C4-2B (cell line): Measurements from ENCODE around the gene SIRT4.

Experiments used
- ZFX ChIP-seq: fragments of 450-650 bp; IDR thresholded peaks from 2 replicates; pipeline ENCODE4 v1.6.1; 2017
- TF ChIP-seq, protein P1 (sequence below): fragments of 450-650 bp; conservative IDR thresholded peaks from 2 replicates; pipeline ENCODE4 v1.5.1; 2017; ENCODE audit warnings: mild to moderate bottlenecking

DNA sequence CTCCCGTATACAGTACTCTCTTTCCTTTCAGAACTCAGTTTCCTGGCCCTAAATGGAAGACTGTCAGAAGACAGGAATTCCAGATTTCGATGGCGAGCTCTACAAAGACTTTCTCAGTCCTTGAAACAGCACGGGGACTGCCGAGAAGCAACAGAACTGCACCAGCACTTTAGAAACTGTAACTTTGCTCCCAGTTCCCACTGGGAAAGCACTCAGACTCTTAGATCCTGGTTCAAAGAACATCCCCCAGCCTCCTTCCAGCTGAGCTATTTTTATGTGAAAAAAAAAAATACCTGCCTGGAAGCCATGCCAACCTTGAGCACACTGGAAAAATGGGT is 38.4 kb upstream of the SIRT4 start:
- TF ChIP-seq, protein P1, sequence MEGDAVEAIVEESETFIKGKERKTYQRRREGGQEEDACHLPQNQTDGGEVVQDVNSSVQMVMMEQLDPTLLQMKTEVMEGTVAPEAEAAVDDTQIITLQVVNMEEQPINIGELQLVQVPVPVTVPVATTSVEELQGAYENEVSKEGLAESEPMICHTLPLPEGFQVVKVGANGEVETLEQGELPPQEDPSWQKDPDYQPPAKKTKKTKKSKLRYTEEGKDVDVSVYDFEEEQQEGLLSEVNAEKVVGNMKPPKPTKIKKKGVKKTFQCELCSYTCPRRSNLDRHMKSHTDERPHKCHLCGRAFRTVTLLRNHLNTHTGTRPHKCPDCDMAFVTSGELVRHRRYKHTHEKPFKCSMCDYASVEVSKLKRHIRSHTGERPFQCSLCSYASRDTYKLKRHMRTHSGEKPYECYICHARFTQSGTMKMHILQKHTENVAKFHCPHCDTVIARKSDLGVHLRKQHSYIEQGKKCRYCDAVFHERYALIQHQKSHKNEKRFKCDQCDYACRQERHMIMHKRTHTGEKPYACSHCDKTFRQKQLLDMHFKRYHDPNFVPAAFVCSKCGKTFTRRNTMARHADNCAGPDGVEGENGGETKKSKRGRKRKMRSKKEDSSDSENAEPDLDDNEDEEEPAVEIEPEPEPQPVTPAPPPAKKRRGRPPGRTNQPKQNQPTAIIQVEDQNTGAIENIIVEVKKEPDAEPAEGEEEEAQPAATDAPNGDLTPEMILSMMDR, result no peak
- no peak for TF ChIP-seq ZFX
